Bronchial epithelial cell (primary cell): ENCODE data around the gene RTBDN. TPM values are rescaled to one million over a fixed set of nuclear protein-coding genes. Genes with fewer than 3 reads are reported as not detected.

ENCODE experiments used
- DNase-seq: peaks from one replicate; pipeline ENCODE4 v3.0.0-alpha.2; 2010; ENCODE audit warnings: low read depth
- FAIRE-seq: peaks from 2 replicates; lab custom pipeline; 2011; peaks lifted over from hg19 to GRCh38; lab: Jason Lieb, UNC
- H3K27me3 ChIP-seq: 2 replicates; pipeline ENCODE4 v1.5.1; 2011; ENCODE audit warnings: low read length; ENCODE audit not compliant: control insufficient read depth, insufficient read depth
- H3K36me3 ChIP-seq: 2 replicates; pipeline ENCODE4 v1.5.1; 2011; ENCODE audit warnings: low read length; ENCODE audit not compliant: control insufficient read depth, insufficient read depth
- H3K4me3 ChIP-seq: 2 replicates; pipeline ENCODE4 v1.5.1; 2011; ENCODE audit warnings: mild to moderate bottlenecking, low read depth, low read length, control low read depth
- CTCF ChIP-seq: IDR thresholded peaks from 2 replicates; pipeline ENCODE4 v1.5.1; 2011; ENCODE audit warnings: mild to moderate bottlenecking, moderate library complexity, low read length, control low read depth, inconsistent platforms; ENCODE audit not compliant: insufficient read depth, severe bottlenecking
- total RNA-seq: library from RNA; depleted of rRNA; stranded (reverse); fragments of >200 nt; gene quantifications from 2 replicates; pipeline ENCODE4 v1.2.1, GENCODE V29; 2014

The RTBDN gene
- total RNA-seq, 1 donor from 2014 or later = not detected

GRCh38 chr19:12815088-12815487 lies 19.3 kb downstream of the RTBDN start:
- Histone ChIP-seq H3K27me3 (no peaks in the 10 kb centered on the region), H3K4me3 (no peak overlapping the region), H3K36me3 (peaks cover 1% of the 10 kb centered on the region)
- no peak for TF ChIP-seq CTCF
- FAIRE-seq (no peak), DNase-seq (no peak)

GRCh38 chr19:12806242-12807081 lies 27.9 kb downstream of the RTBDN start, which contains the start of gene RNASEH2A:
TSS of gene RNASEH2A (plus strand) at chr19:12806584. CDS start at chr19:12806674, 90 bp downstream.
- TF ChIP-seq CTCF = no peak
- DNase-seq (peak; percentile 82), FAIRE-seq (no peak)
- H3K36me3 ChIP-seq = peaks cover 1% of the 10 kb centered on the region
- no peaks in the 10 kb centered on the region for H3K27me3 ChIP-seq
- H3K4me3 ChIP-seq = peak within 1 kb of the TSS; percentile 75

GRCh38 chr19:12804051-12804450 lies 30.3 kb downstream of the RTBDN start:
- peaks cover 9% of the 10 kb centered on the region for H3K36me3 ChIP-seq

DNA sequence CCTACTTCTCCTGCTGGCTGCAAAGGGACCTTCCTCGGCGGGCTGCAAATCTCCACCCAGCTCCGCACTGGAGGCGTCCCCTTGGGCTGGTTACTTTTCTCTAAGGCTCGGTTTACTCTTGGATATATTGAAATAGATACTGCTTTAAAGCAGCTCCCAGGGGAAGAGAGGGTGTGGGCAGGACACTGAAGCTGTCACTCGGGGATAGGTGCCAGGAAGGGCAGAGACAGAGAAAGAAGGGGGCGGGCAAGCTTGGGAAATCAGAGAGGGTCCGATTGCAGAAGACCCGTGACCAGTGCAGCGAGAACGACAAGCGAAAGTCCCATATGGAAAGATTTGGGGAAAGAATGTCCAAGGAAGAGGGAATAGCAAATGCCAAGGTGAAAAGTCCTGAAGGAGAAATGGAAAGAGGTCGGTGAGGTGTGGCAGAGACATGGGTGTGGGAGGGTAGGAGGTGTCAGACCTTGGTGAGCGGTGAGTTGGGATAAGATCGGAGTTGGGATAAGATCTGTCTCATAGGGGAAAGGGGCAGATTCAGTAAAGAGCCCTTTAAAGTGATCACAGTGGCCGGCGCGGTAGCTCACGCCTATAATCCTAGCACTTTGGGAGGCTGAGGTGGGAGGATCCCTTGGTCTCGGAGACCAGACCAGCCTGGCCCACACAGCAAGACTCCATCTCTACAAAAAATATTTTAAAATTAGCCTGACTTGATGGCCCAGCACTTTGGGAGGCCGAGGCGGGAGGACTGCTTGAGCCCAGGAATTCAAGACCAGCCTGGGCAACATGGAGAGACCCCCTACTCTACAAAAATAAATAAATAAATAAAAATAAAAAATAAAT lies 31.9 kb downstream of the RTBDN start:
- no peak for DNase-seq
- no peak for FAIRE-seq
- no peak for TF ChIP-seq CTCF
- Histone ChIP-seq H3K27me3 (no peaks in the 10 kb centered on the region), H3K36me3 (peaks cover 9% of the 10 kb centered on the region), H3K4me3 (peak overlapping the region; percentile 74)

More at GRCh38 chr19:12804051-12804450, 30.3 kb downstream of the RTBDN start:
- FAIRE-seq (no peak), DNase-seq (no peak)
- TF ChIP-seq CTCF = no peak
- Histone ChIP-seq H3K27me3 (no peaks in the 10 kb centered on the region), H3K4me3 (no peak overlapping the region)

GRCh38 chr19:12801466-12802266 lies 32.7 kb downstream of the RTBDN start, which contains the start of the genes PRDX2 and THSD8:
TSS of gene PRDX2 (minus strand) at chr19:12801800. CDS start at chr19:12801261, 539 bp downstream.
TSS of gene THSD8 (plus strand) at chr19:12802069. CDS start at chr19:12802072, 3 bp downstream.
- FAIRE-seq (no peak), DNase-seq (no peak)
- H3K36me3 ChIP-seq = peaks cover 11% of the 10 kb centered on the region

More at GRCh38 chr19:12801466-12802266, 32.7 kb downstream of the RTBDN start, which contains the start of the genes PRDX2 and THSD8:
- Histone ChIP-seq H3K27me3 (no peaks in the 10 kb centered on the region), H3K4me3 (peak within 1 kb of the TSS; percentile 74)
- TF ChIP-seq CTCF = no peak
